Endothelial cell of umbilical vein (primary cell): ENCODE measurements around the gene RPP25. TPM values are rescaled to one million over a fixed set of nuclear protein-coding genes. Genes with fewer than 3 reads are reported as not detected.

Experiments used
- BruUV-seq: library from RNA; stranded (reverse); fragments of 400-500 nt; replicated peaks from 2 replicates; lab custom pipeline; 2021; lab: Mats Ljungman, UMichigan
- CTCF ChIA-PET: fragments of 300-600, 350-600 bp; sonication (Branson Sonifier 250); formaldehyde crosslinking; loops from one replicate; lab custom pipeline; 2021; ENCODE audit warnings: antibody characterized with exemption, inconsistent platforms; lab: Charles Lee
- POLR2A ChIA-PET: fragments of 300-600, 350-600 bp; sonication (Branson Sonifier 250); formaldehyde crosslinking; loops from one replicate; lab custom pipeline; 2021; ENCODE audit warnings: antibody characterized with exemption, inconsistent platforms; lab: Charles Lee
- DNase-seq: peaks from one replicate; pipeline ENCODE4 v3.0.0-alpha.2; 2011; ENCODE audit warnings: low read depth, low spot score
- FAIRE-seq: peaks from 2 replicates; lab custom pipeline; 2011; peaks lifted over from hg19 to GRCh38; lab: Jason Lieb, UNC
- H2AFZ ChIP-seq: 2 replicates; pipeline ENCODE4 v1.6.0; 2012; ENCODE audit warnings: low read depth, low read length, control low read depth, inconsistent platforms
- H3K27ac ChIP-seq: 2 replicates; pipeline ENCODE4 v1.5.1; 2011; ENCODE audit warnings: low read depth, mild to moderate bottlenecking, control low read depth, low read length, moderate library complexity; ENCODE audit not compliant: insufficient read depth
- H3K27me3 ChIP-seq, 2 experiments: 2 replicates each; pipeline versions ENCODE4 v1.6.0 to v1.6.1; 2011; ENCODE audit warnings: low read length in 2 of 2, mixed read lengths in 1 of 2; ENCODE audit not compliant: control insufficient read depth in 2 of 2, insufficient read depth in 2 of 2
- H3K36me3 ChIP-seq, 2 experiments: 2 replicates in 1 of 2; 3 replicates in 1 of 2; pipeline ENCODE4 v1.5.1; 2011; ENCODE audit warnings: low read length in 2 of 2, mild to moderate bottlenecking in 1 of 2, moderate library complexity in 1 of 2; ENCODE audit not compliant: control insufficient read depth in 2 of 2, insufficient read depth in 2 of 2; ENCODE audit errors: extremely low read depth in 1 of 2
- H3K4me1 ChIP-seq: 3 replicates; pipeline ENCODE4 v1.5.1; 2011; ENCODE audit warnings: mild to moderate bottlenecking, low read length; ENCODE audit not compliant: control insufficient read depth, insufficient read depth; ENCODE audit errors: extremely low read depth
- H3K4me2 ChIP-seq: 2 replicates; pipeline ENCODE4 v1.6.1; 2011; ENCODE audit warnings: low read length, control low read depth, mixed read lengths; ENCODE audit not compliant: insufficient read depth
- H3K4me3 ChIP-seq, 3 experiments: fragments of 200-600 bp in 1 of 3; sonication (generic), shearing (Covaris generic) in 1 of 3; replicated peaks in 1 of 3; 2 replicates each; pipeline ENCODE4 v1.5.1; 2011 to 2016; ENCODE audit warnings: control low read depth in 3 of 3, low read length in 3 of 3, mild to moderate bottlenecking in 2 of 3, inconsistent platforms in 1 of 3, low read depth in 1 of 3, moderate library complexity in 1 of 3; ENCODE audit not compliant: insufficient read depth in 1 of 3
- H3K79me2 ChIP-seq: 2 replicates; pipeline ENCODE4 v1.6.0; 2012; ENCODE audit warnings: low read length, inconsistent platforms; ENCODE audit not compliant: control insufficient read depth, insufficient read depth
- H3K9ac ChIP-seq: replicated peaks from 2 replicates; pipeline ENCODE3; 2011; ENCODE audit warnings: low read length, control low read depth; ENCODE audit not compliant: insufficient read depth; ENCODE audit errors: extremely low read depth
- H3K9me1 ChIP-seq: replicated peaks from 3 replicates; pipeline ENCODE4 v1.6.0; 2011; ENCODE audit warnings: mild to moderate bottlenecking, low read length; ENCODE audit not compliant: control insufficient read depth, insufficient read depth; ENCODE audit errors: extremely low read depth
- H3K9me3 ChIP-seq: replicated peaks from 2 replicates; pipeline ENCODE4 v1.5.1; 2012; ENCODE audit warnings: low read length, inconsistent platforms; ENCODE audit not compliant: control insufficient read depth, insufficient read depth
- H4K20me1 ChIP-seq: replicated peaks from 2 replicates; pipeline ENCODE3; 2011; ENCODE audit warnings: mild to moderate bottlenecking, low read length; ENCODE audit not compliant: control insufficient read depth, insufficient read depth; ENCODE audit errors: extremely low read depth
- FOS ChIP-seq: IDR thresholded peaks from 2 replicates; pipeline ENCODE4 v1.6.1; 2011; ENCODE audit warnings: mild to moderate bottlenecking, low read length, moderate library complexity, borderline replicate concordance; ENCODE audit not compliant: insufficient read depth
- JUN ChIP-seq: IDR thresholded peaks from 2 replicates; pipeline ENCODE4 v1.6.1; 2011; ENCODE audit warnings: borderline replicate concordance, low read depth; ENCODE audit not compliant: insufficient read length, insufficient read depth
- MAX ChIP-seq: IDR thresholded peaks from 2 replicates; pipeline ENCODE4 v1.6.1; 2011; ENCODE audit not compliant: insufficient read depth, insufficient read length
- MYC ChIP-seq: IDR thresholded peaks from one replicate; pipeline ENCODE4 v1.6.1; 2011; ENCODE audit warnings: mild to moderate bottlenecking, low read depth, low read length
- POLR2A ChIP-seq: IDR thresholded peaks from 2 replicates; pipeline ENCODE4 v1.6.1; 2012; ENCODE audit warnings: low read depth, mild to moderate bottlenecking, control low read depth, low read length
- dilution Hi-C: fragments of 300-500 bp; cut with MboI; formaldehyde crosslinking; loops from one replicate; pipeline ENCODE4 v1.15.0; 2019; ENCODE audit warnings: low sequenced_read_pairs; ENCODE audit not compliant: extremely low pct_ligation_motif_present
- intact Hi-C: fragments of 100-400 bp; cut with micrococcal nuclease; formaldehyde crosslinking; loops from one replicate; pipeline ENCODE4 v1.10.0; 2022
- polyA plus RNA-seq, 4 experiments: library from polyadenylated mRNA; depleted of rRNA in 3 of 4; stranded (reverse) in 3 of 4; unstranded in 1 of 4; fragments of >200 nt; gene quantifications; 2 replicates each; pipeline versions ENCODE4 v1.2.1 to v1.2.3, GENCODE V29; 2011 to 2012; ENCODE audit warnings: missing spikeins in 1 of 4
- total RNA-seq: library from RNA; stranded (reverse); gene quantifications from 2 replicates; pipeline ENCODE4 v1.2.3, GENCODE V29; 2021

RPP25 gene
- total and polyA plus RNA-seq, 2 donors (not counting 3 experiments of a cell fraction or from before 2014, with no cell fraction given): 10.1 to 13.8 TPM

DNA sequence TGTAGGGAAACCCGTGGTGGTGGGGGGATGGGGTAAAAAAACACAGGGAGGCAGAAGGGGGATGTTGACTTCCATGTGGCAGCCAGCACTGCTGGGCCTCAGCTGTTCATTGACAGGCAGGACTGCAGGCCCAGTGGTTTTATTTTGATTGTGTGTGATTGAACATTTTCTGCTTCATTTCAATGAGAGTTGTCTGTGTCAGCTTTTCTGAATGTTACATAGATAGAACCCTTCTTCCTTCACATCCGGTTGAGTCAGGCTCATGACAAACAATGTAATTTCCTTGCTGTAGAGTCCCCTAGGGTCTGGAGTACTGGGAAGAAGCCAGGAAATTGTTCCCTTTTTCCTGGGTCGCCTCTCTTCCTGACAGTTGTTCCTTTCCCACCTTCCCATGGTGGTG lies 8.2 kb upstream of the RPP25 start:
- no peaks in the 10 kb centered on the region for H3K36me3 ChIP-seq
- peak; percentile 84 for FAIRE-seq
- peak; percentile 72 for TF ChIP-seq FOS
- peak; percentile 65 for TF ChIP-seq JUN
- TF ChIP-seq MAX: no peak
- TF ChIP-seq MYC: peak; percentile 40
- TF ChIP-seq POLR2A: no peak
- no peak overlapping the region for H2AFZ ChIP-seq
- CTCF ChIA-PET: interaction anchor here (0.8 to 4.9 kb wide), 5 partner anchors 8 to 194 kb away, joined by 4 to 20 read pairs (median 7); partner anchors contain the start of gene RPP25
- no peaks in the 10 kb centered on the region for H3K79me2 ChIP-seq
- peaks cover 34% of the 10 kb centered on the region for H3K4me1 ChIP-seq
- H4K20me1 ChIP-seq: no peaks in the 10 kb centered on the region
- no peak overlapping the region for H3K4me3 ChIP-seq
- intact Hi-C loops: loop anchor here (5.0 kb wide), 1 partner anchor 488 kb away; the partner anchor contains the start of gene SIN3A
- POLR2A ChIA-PET: no interaction called here
- no peaks in the 10 kb centered on the region for H3K27me3 ChIP-seq
- peak overlapping the region; percentile 32 for H3K4me2 ChIP-seq
- no peaks in the 10 kb centered on the region for H3K9me3 ChIP-seq
- peak; percentile 73 for DNase-seq
- dilution Hi-C loops: no loop called here
- H3K27ac ChIP-seq: peak overlapping the region; percentile 44
- H3K9ac ChIP-seq: no peak overlapping the region
- BruUV-seq: no TSS peak
- H3K9me1 ChIP-seq: no peaks in the 10 kb centered on the region

GRCh38 chr15:74963213-74963612 lies 6.6 kb upstream of the RPP25 start:
- DNase-seq (no peak), FAIRE-seq (no peak)
- no peaks in the 10 kb centered on the region for H4K20me1 ChIP-seq
- H3K27me3 ChIP-seq: peaks cover 0 to 3% of the 10 kb centered on the region in 2 experiments
- H3K9me3 ChIP-seq: no peaks in the 10 kb centered on the region
- H3K79me2 ChIP-seq: no peaks in the 10 kb centered on the region
- no peak overlapping the region for H2AFZ ChIP-seq
- H3K4me1 ChIP-seq: peaks cover 41% of the 10 kb centered on the region
- H3K36me3 ChIP-seq: no peaks in the 10 kb centered on the region
- H3K9ac ChIP-seq: no peak overlapping the region
- ChIA-PET CTCF (interaction anchor here (1.9 to 3.6 kb wide), 2 partner anchors 12 to 25 kb away, joined by 7 to 22 read pairs; no protein-coding TSS in a partner anchor), POLR2A (interaction anchor here (0.6 kb wide), 1 partner anchor 16 kb away, joined by 3 read pairs; no protein-coding TSS in a partner anchor)
- H3K4me3 ChIP-seq: no peak overlapping the region
- intact Hi-C loops: loop anchor here (5.0 kb wide), 1 partner anchor 489 kb away; the partner anchor contains the start of gene SIN3A
- H3K9me1 ChIP-seq: no peaks in the 10 kb centered on the region
- no peak overlapping the region for H3K4me2 ChIP-seq
- TF ChIP-seq MYC: no peak
- dilution Hi-C loops: no loop called here
- H3K27ac ChIP-seq: no peak overlapping the region
- no TSS peak for BruUV-seq
